IPS-18c (cell line): Measurements from ENCODE around the gene CDK19.
"Not testable (repeated sequence)": the region's sequence is repeated elsewhere in the genome, so short reads cannot be mapped to it uniquely, and the experiment has no call there.

Experiments
- H3K4me3 ChIP-seq: 2 replicates; pipeline ENCODE4 v1.7.0; 2013; ENCODE audit warnings: low read depth, mild to moderate bottlenecking, low read length, moderate library complexity; ENCODE audit not compliant: insufficient read depth
- H3K9me3 ChIP-seq: one replicate; pipeline ENCODE4 v1.6.1; 2013; ENCODE audit warnings: mild to moderate bottlenecking, low read length, moderate library complexity; ENCODE audit not compliant: control insufficient read depth, insufficient read depth

Gene CDK19

DNA sequence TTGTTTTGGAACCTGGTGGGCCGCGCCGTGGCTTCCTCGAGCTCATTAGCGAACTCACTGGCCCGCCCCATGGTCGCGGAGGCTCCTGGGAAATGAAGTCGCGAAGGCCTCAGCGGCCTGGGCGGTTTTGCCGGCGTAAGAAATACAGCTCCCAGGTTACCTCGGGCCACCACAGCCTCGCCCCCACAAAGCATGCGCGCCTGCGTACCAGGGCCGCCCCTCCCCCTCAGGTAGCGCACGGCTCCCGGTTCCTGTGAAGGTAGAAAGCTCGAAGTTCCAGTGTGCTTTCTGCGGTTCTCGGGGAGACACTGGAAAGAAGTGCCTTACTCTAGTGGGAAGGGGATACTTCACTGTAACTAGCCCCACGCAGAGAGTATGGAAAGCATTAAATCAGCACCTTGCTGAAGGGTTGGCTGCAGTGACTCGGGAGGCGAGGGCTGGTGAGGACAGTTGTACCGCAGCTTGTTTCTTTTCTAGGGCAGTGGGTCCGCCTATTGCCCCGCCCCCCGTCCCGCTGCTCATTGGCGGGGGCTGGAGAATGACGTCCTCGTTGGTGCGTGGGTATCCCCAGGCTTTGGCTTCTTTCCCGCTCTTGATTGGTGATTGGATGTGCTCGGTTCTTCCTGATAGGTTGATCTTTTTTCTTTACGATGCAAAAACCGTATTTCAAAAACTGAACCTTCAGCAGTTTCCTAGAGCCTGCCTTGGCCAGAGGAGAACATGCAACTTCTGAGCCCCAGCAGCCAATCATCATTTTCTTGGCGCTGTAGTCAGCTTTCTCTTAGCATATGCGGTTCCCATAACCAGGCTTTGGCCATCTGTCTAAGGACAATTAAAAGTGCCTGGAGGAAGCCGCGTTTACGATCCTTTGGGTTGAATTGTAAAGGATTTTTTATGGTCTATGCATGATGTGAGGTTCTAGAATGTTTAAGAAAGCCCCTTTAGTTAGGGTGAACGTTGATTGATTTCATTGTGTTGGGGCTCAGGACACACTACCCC, at the start of gene CDK19:
Gene CDK19, minus strand, starts transcription at position 59 of the 999 bp plus-strand sequence. CDS start 333 bp downstream, outside the sequence.
- peak within 1 kb of the TSS; percentile 94 for H3K4me3 ChIP-seq
- H3K9me3 ChIP-seq, result no peaks in the 10 kb centered on the region

DNA sequence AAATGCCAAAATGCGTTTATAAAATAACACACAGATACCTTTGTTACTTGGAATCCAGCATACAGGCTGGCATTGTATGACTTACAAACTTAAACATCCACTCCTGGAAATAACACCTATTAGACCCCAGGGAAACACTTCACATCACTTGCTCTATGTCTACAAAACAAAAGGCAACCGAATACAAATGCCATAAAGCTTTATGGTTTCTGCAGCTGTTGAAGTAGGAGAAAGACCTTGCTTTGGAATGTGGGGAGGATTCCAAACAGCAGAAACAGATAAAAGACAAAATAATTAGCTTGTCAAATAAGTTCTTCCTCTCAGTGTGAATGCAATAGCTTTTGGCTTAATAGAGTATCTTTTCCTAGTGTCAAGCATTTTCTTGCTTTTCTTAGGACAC, 49.6 kb upstream of the CDK19 start:
- H3K9me3 ChIP-seq, result peaks cover 2% of the 10 kb centered on the region
- no peak overlapping the region for H3K4me3 ChIP-seq

DNA sequence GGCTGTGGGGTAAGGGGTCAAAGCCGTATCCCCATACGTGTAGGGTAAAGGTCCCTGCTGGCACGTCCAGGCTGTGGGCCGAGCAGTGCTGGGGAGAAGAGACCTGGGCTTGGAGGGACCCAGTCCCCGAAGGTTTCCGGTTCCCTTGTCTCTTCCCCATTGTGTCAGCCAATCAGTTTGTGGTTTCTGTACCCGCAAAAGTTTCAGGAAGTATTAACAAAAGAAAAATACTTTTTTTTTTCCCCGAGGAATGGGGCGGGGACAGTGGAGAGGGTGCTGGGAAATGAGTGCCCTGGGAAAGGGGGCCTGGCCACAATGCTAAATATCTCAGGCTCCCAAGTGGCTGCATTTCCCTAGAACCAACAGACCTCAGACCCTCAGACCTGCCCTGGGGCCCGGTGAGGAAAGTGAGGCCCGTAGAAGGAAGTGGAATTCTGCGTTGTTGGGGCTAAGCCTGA, 44.1 kb upstream of the CDK19 start:
- Histone ChIP-seq H3K4me3 (no peak overlapping the region), H3K9me3 (no peaks in the 10 kb centered on the region)

DNA sequence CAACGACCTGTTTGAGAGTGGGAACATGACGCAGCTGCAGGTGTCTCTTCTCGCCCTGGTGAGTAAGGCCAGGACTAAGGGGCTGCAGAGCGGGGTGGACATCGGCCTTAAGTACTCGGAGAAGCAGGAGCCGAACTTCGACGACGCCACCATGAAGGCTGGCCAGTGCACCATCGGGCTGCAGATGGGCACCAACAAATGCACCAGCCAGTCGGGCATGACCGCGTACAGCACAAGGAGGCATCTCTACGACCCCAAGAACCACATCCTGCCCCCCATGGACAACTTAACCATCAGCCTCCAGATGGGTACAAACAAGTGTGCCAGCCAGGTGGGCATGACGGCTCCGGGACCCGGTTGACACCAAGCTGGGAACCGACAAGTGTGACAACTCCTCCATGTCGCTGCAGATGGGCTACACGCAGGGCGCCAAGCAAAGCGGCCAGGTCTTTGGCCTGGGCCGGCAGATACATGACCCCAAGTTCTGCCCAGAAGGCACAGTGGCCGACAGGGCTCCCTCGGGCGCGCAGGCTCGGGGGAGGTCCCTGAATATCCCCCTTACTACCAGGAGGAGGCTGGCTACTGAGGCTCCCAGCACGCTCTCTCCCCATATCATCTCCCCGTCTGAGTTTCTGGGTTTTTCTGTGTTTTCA, 43.4 kb upstream of the CDK19 start:
- H3K9me3 ChIP-seq, result no peaks in the 10 kb centered on the region
- no peak overlapping the region for H3K4me3 ChIP-seq

DNA sequence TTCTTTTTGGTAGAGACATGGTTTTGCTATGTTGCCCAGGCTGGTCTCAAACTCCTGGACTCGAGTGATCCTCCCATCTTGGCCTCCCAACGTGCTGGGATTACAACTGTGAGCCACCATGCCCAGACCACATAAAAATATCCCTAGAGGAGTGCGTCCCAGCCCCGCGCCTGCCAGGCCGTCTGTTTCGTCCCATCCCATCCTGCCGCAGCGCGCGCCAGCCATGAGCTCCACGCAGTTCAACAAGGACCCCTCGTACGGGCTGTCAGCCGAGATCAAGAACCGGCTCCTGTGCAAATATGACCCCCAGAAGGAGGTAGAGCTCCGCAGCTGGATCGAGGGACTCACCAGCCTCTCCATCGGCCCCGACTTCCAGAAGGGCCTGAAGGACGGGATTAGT, 42.7 kb upstream of the CDK19 start:
- Histone ChIP-seq H3K4me3 (no peak overlapping the region), H3K9me3 (no peaks in the 10 kb centered on the region)

DNA sequence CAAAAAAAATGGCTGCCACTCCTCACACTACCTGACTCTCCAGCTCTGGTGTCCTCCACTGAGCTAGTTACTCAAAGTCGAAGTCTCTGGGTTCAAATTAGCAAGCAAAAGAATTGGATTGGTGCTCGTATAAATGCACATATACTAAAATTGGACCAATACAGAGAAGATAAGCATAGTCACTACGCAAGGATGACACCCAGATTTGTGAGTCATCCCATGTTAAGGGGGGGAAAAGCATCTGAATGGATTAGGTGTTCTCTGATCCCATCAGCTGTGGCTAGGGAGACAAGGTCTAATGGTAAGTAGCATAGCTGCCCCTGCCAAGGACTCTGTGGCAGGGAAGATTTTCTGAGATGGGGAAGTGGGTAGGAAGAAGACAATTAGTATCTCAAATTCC, 41.0 kb upstream of the CDK19 start:
- Histone ChIP-seq H3K4me3 (no peak overlapping the region), H3K9me3 (no peaks in the 10 kb centered on the region)

DNA sequence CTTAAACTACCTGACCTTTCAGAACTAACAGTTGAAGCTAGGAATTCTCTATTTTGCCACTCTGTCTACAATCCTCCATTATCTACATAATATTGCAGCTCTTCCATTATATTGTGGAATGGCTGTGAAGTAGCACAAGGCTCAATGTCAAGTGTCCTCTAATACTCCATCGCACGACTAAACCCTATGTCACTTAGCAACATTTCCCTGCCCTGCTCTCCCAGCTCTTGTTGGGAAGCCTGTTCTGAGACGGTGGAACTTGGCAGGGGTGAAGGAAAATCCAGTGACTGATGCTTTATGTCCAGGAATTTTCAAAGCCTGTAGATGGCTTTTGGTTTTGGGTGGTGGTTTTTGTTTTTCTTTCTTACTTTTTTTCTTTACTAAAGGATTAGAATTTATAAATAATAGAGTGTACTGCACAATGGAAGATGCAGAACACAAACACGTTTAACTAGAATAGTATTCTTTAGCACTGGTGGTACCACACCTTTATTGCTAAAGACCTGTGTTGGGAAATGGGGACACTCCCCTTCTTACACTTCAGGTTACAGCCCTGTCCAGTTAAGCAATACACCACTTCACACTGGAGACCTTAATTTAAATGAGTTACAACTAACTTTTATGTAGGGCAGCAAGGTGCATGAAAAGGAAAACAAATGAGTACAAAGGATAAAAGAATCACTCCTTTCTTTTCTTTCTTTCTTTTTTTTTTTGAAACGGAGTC, 38.6 kb upstream of the CDK19 start:
- H3K9me3 ChIP-seq, result no peaks in the 10 kb centered on the region

DNA sequence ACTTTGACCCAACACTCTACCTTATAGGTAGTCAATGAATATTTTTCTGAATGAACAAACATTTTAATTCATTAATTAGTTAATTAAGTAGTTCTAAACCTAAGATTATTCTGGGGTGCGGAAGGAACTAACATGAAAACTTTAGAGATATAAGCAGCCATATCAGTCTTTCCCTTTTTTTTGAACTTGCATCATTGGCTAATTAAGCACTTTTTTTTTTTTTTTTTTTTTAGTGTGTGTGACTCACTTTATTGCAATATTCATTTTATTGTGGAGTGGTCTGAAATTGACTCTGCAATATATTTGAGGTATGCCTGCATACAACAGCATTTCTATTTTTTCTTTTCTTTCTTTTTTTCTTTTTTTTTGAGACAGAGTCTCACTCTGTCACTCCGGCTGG, 37.5 kb upstream of the CDK19 start:
- H3K9me3 ChIP-seq, result no peaks in the 10 kb centered on the region
- H3K4me3 ChIP-seq, result no peak overlapping the region

More for the DNA sequence above, 38.6 kb upstream of the CDK19 start:
- no peak overlapping the region for H3K4me3 ChIP-seq

DNA sequence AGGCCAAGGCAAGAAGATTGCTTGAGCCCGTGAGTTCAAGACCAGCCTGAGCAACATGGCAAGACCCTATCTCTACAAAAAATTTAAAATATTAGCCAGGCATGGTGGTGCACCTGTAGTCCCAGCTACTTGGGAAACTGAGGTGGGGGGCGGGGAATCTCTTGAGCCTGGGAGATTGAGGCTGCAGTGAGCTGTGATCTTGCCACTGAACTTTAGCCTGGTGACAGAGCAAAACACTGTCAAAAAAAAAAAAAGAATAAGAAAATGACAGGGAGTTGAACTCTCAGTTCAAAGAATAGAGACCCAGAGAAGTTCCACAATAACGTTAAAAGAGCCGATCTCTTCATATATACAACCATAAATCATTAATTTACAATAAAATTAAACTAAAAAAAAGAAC, 34.5 kb upstream of the CDK19 start:
- H3K4me3 ChIP-seq, result no peak overlapping the region
- no peaks in the 10 kb centered on the region for H3K9me3 ChIP-seq

DNA sequence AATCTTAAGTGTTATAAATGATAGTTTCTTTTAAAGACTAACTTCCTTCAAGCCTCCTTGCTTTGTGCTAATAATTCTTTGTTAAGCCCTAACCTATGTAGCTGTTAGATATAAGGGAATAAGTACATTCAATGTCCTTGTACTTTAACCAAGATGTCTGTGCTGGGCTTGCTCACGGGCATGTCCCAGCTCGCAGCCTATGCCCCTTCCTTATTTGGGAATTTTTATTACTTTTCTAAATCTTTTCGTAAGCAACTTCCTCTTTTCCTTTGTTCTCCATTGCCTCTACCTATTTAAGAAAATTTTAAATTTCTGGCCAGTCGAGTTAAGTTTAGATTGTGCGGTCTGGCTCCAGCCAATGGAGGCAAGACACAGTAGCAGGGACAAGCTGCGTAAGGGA, 26.0 kb upstream of the CDK19 start:
- H3K4me3 ChIP-seq, result no peak overlapping the region
- no peaks in the 10 kb centered on the region for H3K9me3 ChIP-seq

DNA sequence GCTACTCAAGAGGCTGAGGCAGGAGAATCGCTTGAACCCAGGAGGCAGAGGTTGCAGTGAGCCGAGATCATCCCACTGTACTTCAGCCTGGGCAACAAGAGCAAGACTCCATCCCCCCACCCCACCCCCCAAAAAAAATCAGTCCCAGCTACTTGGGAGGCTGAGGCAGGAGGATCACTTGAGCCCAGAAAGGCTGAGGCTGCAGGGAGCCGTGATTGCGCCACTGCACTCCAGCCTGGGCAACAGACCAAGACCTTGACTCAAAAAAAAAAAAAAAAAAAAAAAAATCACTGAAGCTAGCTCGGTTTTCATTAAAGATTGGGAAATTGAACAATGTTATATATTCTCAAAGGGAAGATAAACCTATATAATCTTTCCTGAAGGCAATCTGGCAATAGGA, 20.5 kb upstream of the CDK19 start:
- not testable (repeated sequence) for H3K9me3 ChIP-seq, H3K4me3 ChIP-seq

DNA sequence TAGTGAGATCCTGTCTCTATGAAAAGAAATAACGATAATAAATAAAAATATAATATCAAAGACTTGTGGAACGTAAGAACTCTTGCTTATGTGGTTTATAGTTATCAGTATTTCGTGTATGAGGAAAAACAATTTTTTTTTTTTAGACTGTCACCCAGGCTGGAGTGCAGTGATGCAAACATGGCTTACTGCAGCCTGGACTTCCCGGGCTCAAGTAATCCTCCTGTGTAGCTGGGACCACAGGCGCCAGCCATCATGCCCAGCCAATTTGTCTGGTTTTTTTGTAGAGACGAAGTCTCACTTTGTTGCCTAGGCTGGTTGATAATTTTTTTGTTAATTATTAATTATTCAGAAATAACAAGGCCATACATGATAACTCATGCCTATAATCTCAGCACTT, 18.6 kb upstream of the CDK19 start:
- no peak overlapping the region for H3K4me3 ChIP-seq
- no peaks in the 10 kb centered on the region for H3K9me3 ChIP-seq

DNA sequence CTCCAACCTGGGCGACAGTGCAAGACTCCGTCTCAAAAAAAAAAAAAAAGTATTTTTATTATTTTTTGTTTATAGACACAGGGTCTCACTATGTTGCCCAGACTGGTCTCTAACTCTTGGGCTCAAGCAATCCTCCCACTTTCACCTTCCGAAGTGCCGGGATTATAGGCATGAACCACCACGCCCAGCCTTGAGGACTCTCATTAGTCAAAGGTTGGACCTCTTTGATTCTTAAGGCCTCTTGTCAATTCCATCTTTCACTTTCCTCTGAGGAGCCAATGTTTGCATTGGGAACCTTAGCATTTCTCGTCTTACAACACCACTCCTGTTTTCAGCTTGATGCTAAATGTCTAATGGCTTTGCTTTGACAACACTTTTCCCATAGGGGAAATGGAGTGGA, 16.1 kb upstream of the CDK19 start:
- Histone ChIP-seq H3K9me3 (no peaks in the 10 kb centered on the region), H3K4me3 (no peak overlapping the region)

DNA sequence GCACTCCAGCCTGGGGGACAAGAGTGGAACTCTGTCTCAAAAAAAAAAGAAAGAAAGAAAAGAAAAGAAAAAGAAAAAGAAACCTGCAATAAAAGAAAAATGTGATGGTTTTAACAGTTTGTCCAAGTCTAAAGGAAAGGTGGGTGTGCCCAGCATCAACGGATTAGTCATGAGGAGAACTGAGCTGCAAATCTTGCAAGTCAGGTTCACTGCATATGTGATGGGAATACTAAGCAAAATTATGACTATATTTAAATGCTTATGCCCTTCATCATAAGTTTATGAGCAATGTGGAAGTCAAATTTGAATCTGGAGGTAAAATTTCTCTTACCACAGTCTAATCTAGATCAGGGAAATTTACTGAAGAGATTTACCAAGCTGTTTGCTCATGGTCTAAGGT, 13.1 kb upstream of the CDK19 start:
- Histone ChIP-seq H3K9me3 (no peaks in the 10 kb centered on the region), H3K4me3 (no peak overlapping the region)

DNA sequence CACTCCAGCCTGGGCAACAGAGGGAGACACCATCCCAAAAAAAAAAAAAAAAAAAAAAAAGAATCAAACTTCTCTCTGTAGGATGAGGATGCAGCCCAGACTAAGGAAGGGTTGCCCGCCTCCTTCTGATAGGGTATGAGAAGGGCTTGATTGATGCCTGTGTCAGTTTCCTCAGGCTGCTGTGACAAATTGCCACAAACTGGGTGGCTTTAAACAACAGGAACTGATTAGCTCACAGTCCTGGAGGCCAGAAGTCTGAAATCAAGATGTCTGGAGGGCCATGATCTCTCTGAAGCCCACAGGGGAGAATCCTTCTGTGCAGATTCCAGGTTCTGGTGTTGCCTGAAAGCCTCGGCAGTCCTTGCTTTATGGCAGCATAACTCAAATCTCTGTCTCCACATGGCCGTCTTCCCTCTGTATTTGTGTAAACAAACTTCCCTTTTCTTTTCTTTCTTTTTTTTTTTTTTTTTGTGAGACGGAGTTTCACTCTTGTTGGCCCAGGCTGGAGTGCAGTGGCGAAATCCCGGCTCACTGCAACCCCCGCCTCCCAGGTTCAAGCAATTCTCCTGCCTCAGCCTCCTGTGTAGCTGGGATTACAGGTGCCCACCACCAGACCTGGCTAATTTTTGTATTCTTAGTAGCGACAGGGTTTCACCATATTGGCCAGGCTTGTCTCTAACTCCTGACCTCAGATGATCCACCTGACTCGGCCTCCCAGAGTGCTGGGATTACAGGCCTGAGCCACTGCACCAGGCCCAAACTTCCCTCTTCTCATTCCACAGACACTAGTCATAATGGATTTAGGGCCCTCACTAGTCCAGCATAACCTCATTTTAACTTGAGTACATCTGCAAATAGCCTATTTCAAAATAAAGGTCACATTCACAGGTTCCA, 11.2 kb upstream of the CDK19 start:
- Histone ChIP-seq H3K9me3 (no peaks in the 10 kb centered on the region), H3K4me3 (no peak overlapping the region)

DNA sequence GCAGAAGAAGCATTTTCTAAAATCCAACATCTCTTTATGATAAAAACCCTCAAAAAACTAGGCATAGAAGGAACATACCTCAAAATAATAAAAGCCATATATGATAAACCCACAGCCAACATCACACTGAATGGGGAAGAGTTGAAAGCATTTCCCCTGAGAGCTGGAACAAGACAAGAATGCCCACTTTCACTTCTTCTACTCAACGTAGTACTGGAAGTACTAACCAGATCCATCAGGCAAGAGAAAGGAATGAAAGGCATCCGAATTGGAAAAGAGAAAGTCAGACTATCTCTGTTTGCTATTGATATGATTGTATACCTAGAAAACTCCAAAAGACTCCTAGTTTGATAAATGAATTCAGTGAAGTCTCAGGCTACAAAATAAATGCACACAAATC, 7.9 kb upstream of the CDK19 start:
- H3K9me3 ChIP-seq, result no peaks in the 10 kb centered on the region
- no peak overlapping the region for H3K4me3 ChIP-seq

DNA sequence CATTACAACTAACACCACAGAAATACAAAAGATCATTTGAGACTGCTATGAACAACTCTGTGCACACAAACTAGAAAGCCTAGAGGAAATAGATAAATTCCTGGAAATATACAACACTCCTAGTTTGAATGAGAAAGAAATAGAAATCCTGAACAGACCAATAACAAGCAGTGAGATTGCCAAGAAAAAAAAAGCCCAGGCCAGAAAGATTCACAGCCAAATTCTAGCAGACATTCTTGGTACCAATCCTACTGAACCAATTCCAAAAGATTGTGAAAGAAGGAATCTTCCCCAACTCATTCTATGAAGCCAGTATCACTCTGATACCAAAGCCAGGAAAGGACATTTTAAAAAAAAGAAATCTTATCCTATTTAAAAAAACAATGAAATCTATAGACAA, 7.0 kb upstream of the CDK19 start:
- H3K9me3 ChIP-seq, result no peaks in the 10 kb centered on the region
- no peak overlapping the region for H3K4me3 ChIP-seq
